K562 (cell line): ENCODE measurements around the gene OLIG3. TPM values are rescaled to one million over a fixed set of nuclear protein-coding genes. Genes with fewer than 3 reads are reported as not detected.

Experiments
- ATAC-seq: fragments of 200-7000 bp; cut with Tn5 transposase; 3 replicates; pipeline ENCODE4 v1.9.1; 2020; ENCODE audit warnings: moderate library complexity
- BruUV-seq: library from RNA; stranded (reverse); fragments of 400-500 nt; replicated peaks from 2 replicates; lab custom pipeline; 2021; lab: Mats Ljungman, UMichigan
- CTCF ChIA-PET: fragments of 300-600 bp; formaldehyde crosslinking; extraction: SDS; loops from one replicate; lab custom pipeline; 2021; ENCODE audit warnings: low intra/inter-chr PET ratio; lab: Yijun Ruan, JAX
- POLR2A ChIA-PET: fragments of 300-600, 350-650 bp; sonication (Branson Sonifier 250); formaldehyde crosslinking; extraction: SDS; loops from one replicate; lab custom pipeline; 2021; ENCODE audit warnings: antibody characterized with exemption, inconsistent platforms; lab: Yijun Ruan, JAX
- DNase-seq, 4 experiments: peaks; one replicate each; pipeline versions ENCODE4 v3.0.0 to v3.0.0-alpha.2; 2011 to 2018; ENCODE audit warnings: low spot score in 3 of 4, mixed read lengths in 3 of 4; ENCODE audit errors: extremely low read depth in 1 of 4
- FAIRE-seq: peaks from 2 replicates; lab custom pipeline; 2011; peaks lifted over from hg19 to GRCh38; lab: Jason Lieb, UNC
- H2AFZ ChIP-seq: 2 replicates; pipeline ENCODE4 v1.6.0; 2011; ENCODE audit warnings: low read depth, low read length, control low read depth, inconsistent platforms
- H3K27ac ChIP-seq: fragments of 200-600 bp; 3 replicates; pipeline ENCODE4 v1.8.0; 2011; ENCODE audit warnings: low read depth, mild to moderate bottlenecking, control low read depth, inconsistent platforms, low read length, moderate library complexity, mixed read lengths; ENCODE audit errors: extremely low read depth
- H3K27me3 ChIP-seq, 2 experiments: fragments of 300-600 bp in 1 of 2; 2 replicates in 1 of 2; 3 replicates in 1 of 2; pipeline versions ENCODE4 v1.6.0 to v1.8.0; 2011; ENCODE audit warnings: inconsistent platforms in 2 of 2, low read length in 2 of 2, mild to moderate bottlenecking in 1 of 2, mixed read lengths in 1 of 2, moderate library complexity in 1 of 2; ENCODE audit not compliant: control insufficient read depth in 2 of 2, insufficient read depth in 2 of 2
- H3K36me3 ChIP-seq: fragments of 300-600 bp; 3 replicates; pipeline ENCODE4 v1.8.0; 2011; ENCODE audit warnings: mild to moderate bottlenecking, low read length, inconsistent platforms; ENCODE audit not compliant: control insufficient read depth, insufficient read depth
- H3K4me1 ChIP-seq, 2 experiments: fragments of 200-600 bp in 1 of 2; replicated peaks in 1 of 2; 2 replicates in 1 of 2; 3 replicates in 1 of 2; pipeline versions ENCODE4 v1.5.1 to v1.8.0; 2011; ENCODE audit warnings: inconsistent platforms in 2 of 2, low read length in 2 of 2, mild to moderate bottlenecking in 1 of 2, mixed read lengths in 1 of 2, moderate library complexity in 1 of 2; ENCODE audit not compliant: control insufficient read depth in 2 of 2, insufficient read depth in 2 of 2
- H3K4me2 ChIP-seq: 2 replicates; pipeline ENCODE4 v1.6.1; 2011; ENCODE audit warnings: low read length, control low read depth, inconsistent platforms, mixed read lengths; ENCODE audit not compliant: insufficient read depth
- H3K4me3 ChIP-seq: fragments of 200-600 bp; sonication (generic), shearing (Covaris generic); 2 replicates; pipeline ENCODE4 v1.5.1; 2016; ENCODE audit warnings: control low read depth, inconsistent platforms
- H3K79me2 ChIP-seq: fragments of 200-600 bp; 3 replicates; pipeline ENCODE4 v1.8.0; 2011; ENCODE audit warnings: low read length, inconsistent platforms; ENCODE audit not compliant: control insufficient read depth, insufficient read depth
- H3K9ac ChIP-seq, 2 experiments: 2 replicates each; pipeline versions ENCODE4 v1.6.0 to v1.6.1; 2011; ENCODE audit warnings: low read depth in 2 of 2, low read length in 2 of 2, control low read depth in 1 of 2, inconsistent platforms in 1 of 2, mild to moderate bottlenecking in 1 of 2, mixed read lengths in 1 of 2; ENCODE audit not compliant: insufficient read depth in 1 of 2
- H3K9me1 ChIP-seq: one replicate; pipeline ENCODE4 v1.6.0; 2011; ENCODE audit warnings: inconsistent platforms, mild to moderate bottlenecking, low read length, moderate library complexity; ENCODE audit not compliant: control insufficient read depth, insufficient read depth
- H3K9me3 ChIP-seq: replicated peaks from 2 replicates; pipeline ENCODE4 v1.5.1; 2011; ENCODE audit warnings: low read depth, low read length, inconsistent platforms; ENCODE audit not compliant: control insufficient read depth, insufficient read depth
- H4K20me1 ChIP-seq: replicated peaks from 2 replicates; pipeline ENCODE4 v1.6.1; 2011; ENCODE audit warnings: low read length, inconsistent platforms, mixed read lengths; ENCODE audit not compliant: control insufficient read depth, insufficient read depth
- BMI1 ChIP-seq: fragments of 150-350 bp; IDR thresholded peaks from 2 replicates; pipeline ENCODE4 v1.6.1; 2014; ENCODE audit warnings: low read length
- BRD9 ChIP-seq: fragments of 450-650 bp; IDR thresholded peaks from 2 replicates; pipeline ENCODE4 v1.6.1; 2018; ENCODE audit warnings: low read depth; ENCODE audit not compliant: partially characterized antibody
- CREBBP ChIP-seq: IDR thresholded peaks from one replicate; pipeline ENCODE4 v1.6.1; 2012; ENCODE audit warnings: low read depth, mild to moderate bottlenecking, control low read depth, inconsistent platforms, low read length
- KDM1A ChIP-seq, 2 experiments: fragments of 450-650 bp; IDR thresholded peaks; 2 replicates each; pipeline ENCODE4 v1.6.1; 2016; ENCODE audit warnings: mild to moderate bottlenecking in 2 of 2
- MCM7 ChIP-seq, 2 experiments: fragments of 450-650 bp; IDR thresholded peaks; 2 replicates each; pipeline ENCODE4 v1.6.1; 2016 to 2018
- NR4A1 ChIP-seq, 2 experiments: fragments of 250-450 bp in 1 of 2; fragments of 450-650 bp in 1 of 2; sonication (Bioruptor Pico) in 1 of 2; IDR thresholded peaks; 2 replicates each; pipeline versions ENCODE4 v1.4.0 to v1.6.1; 2016 to 2020; ENCODE audit warnings: mild to moderate bottlenecking in 2 of 2, missing compliant biosample characterization in 1 of 2, missing genetic modification characterization in 1 of 2, moderate library complexity in 1 of 2
- SMARCB1 ChIP-seq: IDR thresholded peaks from 2 replicates; pipeline ENCODE4 v1.6.1; 2011; ENCODE audit warnings: improper control_type of control experiment, low read depth; ENCODE audit not compliant: insufficient read length
- SP2 ChIP-seq: IDR thresholded peaks from 2 replicates; pipeline ENCODE4 v1.6.1; 2011; ENCODE audit warnings: mild to moderate bottlenecking, low read depth, low read length, moderate library complexity; ENCODE audit not compliant: poor library complexity, severe bottlenecking; ENCODE audit errors: extremely low read depth
- ZNF407 ChIP-seq: fragments of 450-650 bp; IDR thresholded peaks from 2 replicates; pipeline ENCODE4 v1.6.1; 2016; ENCODE audit warnings: low read depth
- ZNF583 ChIP-seq: fragments of 250-450 bp; sonication (Bioruptor Pico); IDR thresholded peaks from 2 replicates; pipeline ENCODE4 v1.4.0; 2020
- ZNF717 ChIP-seq: fragments of 250-450 bp; sonication (Bioruptor Pico); IDR thresholded peaks from 2 replicates; pipeline ENCODE4 v1.5.0; 2021
- WGBS: fragments of 100-300 bp; shearing (Covaris generic); methylation state at CpG from one replicate; pipeline ENCODE4 v1.1.6; 2016; ENCODE audit warnings: low coverage, mixed read lengths; ENCODE audit not compliant: insufficient coverage; ENCODE audit errors: missing lambda C conversion rate; 5-methylcytosine and 5-hydroxymethylcytosine counted together
- in situ Hi-C: fragments of 300-500 bp; cut with MboI; formaldehyde crosslinking; loops from 4 replicates; pipeline ENCODE4 v1.15.0; 2018; ENCODE audit warnings: inconsistent platforms, mixed read lengths
- intact Hi-C: fragments of 100-400 bp; cut with micrococcal nuclease; formaldehyde crosslinking; loops from 2 replicates; pipeline ENCODE4 v1.14.2; 2022
- polyA plus RNA-seq, 8 experiments: library from polyadenylated mRNA; depleted of rRNA in 4 of 8; stranded (reverse) in 5 of 8; unstranded in 3 of 8; fragments of >200 nt; fragmentation: Nextera tagmentation in 2 of 8; fragmentation: Illumina TruSeq in 1 of 8; extraction: Ambion mirVana in 2 of 8; extraction: Trizol in 1 of 8; gene quantifications; 2 replicates each; pipeline versions ENCODE4 v1.2.1 to v1.2.3, GENCODE V29; 2011 to 2014; ENCODE audit warnings: inconsistent platforms in 1 of 8, missing spikeins in 1 of 8
- total RNA-seq, 7 experiments: library from RNA; depleted of rRNA in 6 of 7; stranded (reverse); fragments of >200 nt in 6 of 7; fragmentation: Illumina TruSeq in 2 of 7; extraction: Trizol in 2 of 7; gene quantifications; 2 replicates each; pipeline versions ENCODE4 v1.2.1 to v1.2.3, GENCODE V29; 2011 to 2021; ENCODE audit warnings: low replicate concordance in 1 of 7
- TF ChIP-seq, protein P1 (sequence below): sonication (generic); formaldehyde crosslinking; IDR thresholded peaks from 2 replicates; pipeline ENCODE4 v1.8.0; 2022; ENCODE audit warnings: missing genetic modification reagents, mild to moderate bottlenecking, borderline replicate concordance

Gene OLIG3
- total and polyA plus RNA-seq, 9 of the 15 experiments (the other 6 are each of a cell fraction or from before 2014, with no cell fraction given), result not detected

- WGBS, result 0% methylated on average over 2 of the region's 2 CpGs
- Histone ChIP-seq H2AFZ (no peak overlapping the region), H3K27ac (no peak overlapping the region), H3K36me3 (no peaks in the 10 kb centered on the region), H3K9me1 (no peaks in the 10 kb centered on the region), H4K20me1 (no peaks in the 10 kb centered on the region), H3K9me3 (no peaks in the 10 kb centered on the region), H3K27me3 (peaks cover 0 to 4% of the 10 kb centered on the region in 2 experiments; a peak in 2 of 5 replicates), H3K4me2 (no peak overlapping the region), H3K4me3 (no peak overlapping the region), H3K79me2 (no peaks in the 10 kb centered on the region), H3K9ac (no peak overlapping the region), H3K4me1 (no peaks in the 10 kb centered on the region)
- in situ Hi-C loops, result no loop called here
- DNase-seq (no peak), FAIRE-seq (no peak), ATAC-seq (no peak)
- intact Hi-C loops, result no loop called here
- ChIA-PET CTCF (no interaction called here), POLR2A (interaction anchor here (0.6 kb wide), 1 partner anchor 1239 kb away, joined by 3 read pairs; no protein-coding TSS in a partner anchor)
- TF ChIP-seq BMI1, result no peak
- TF ChIP-seq SP2, result no peak
- no peak for TF ChIP-seq CREBBP
- TF ChIP-seq ZNF583, result no peak
- no peak for TF ChIP-seq BRD9
- TF ChIP-seq SMARCB1, result no peak
- TF ChIP-seq MCM7 (IDR thresholded peaks at IDR 0.05), result no peak
- no peak for TF ChIP-seq KDM1A (IDR thresholded peaks at IDR 0.05)
- no peak for TF ChIP-seq NR4A1 (CRISPR knock-in tag; IDR thresholded peaks at IDR 0.05)
- TF ChIP-seq NR4A1 (tag; IDR thresholded peaks at IDR 0.05), result no peak
- TF ChIP-seq, protein P1, sequence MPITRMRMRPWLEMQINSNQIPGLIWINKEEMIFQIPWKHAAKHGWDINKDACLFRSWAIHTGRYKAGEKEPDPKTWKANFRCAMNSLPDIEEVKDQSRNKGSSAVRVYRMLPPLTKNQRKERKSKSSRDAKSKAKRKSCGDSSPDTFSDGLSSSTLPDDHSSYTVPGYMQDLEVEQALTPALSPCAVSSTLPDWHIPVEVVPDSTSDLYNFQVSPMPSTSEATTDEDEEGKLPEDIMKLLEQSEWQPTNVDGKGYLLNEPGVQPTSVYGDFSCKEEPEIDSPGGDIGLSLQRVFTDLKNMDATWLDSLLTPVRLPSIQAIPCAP (CRISPR knock-in tag), result no peak
- no peak for TF ChIP-seq ZNF407
- TF ChIP-seq ZNF717 (CRISPR knock-in tag), result no peak
- BruUV-seq, result no TSS peak
These were observed 28.1 kb upstream of the OLIG3 start for GRCh38 chr6:137522198-137522798.
